DOHH2 (cell line): ENCODE measurements around the gene RNU11.
"Not testable (repeated sequence)": the region's sequence is repeated elsewhere in the genome, so short reads cannot be mapped to it uniquely, and the experiment has no call there.

Experiments used
- H3F3A ChIP-seq: fragments of 200-600 bp; sonication (generic), shearing (Covaris generic); 2 replicates; pipeline ENCODE4 v1.6.0; 2016; ENCODE audit warnings: antibody characterized with exemption, mild to moderate bottlenecking; ENCODE audit not compliant: control insufficient read depth, insufficient read depth
- H3K27ac ChIP-seq: fragments of 200-600 bp; sonication (generic); 2 replicates; pipeline ENCODE4 v1.5.1; 2014; ENCODE audit warnings: low read depth, mild to moderate bottlenecking, low read length, moderate library complexity
- H3K27me3 ChIP-seq: fragments of 200-600 bp; sonication (generic); 2 replicates; pipeline ENCODE4 v1.6.1; 2014; ENCODE audit warnings: mild to moderate bottlenecking, low read length, mixed read lengths; ENCODE audit not compliant: control insufficient read depth
- H3K36me3 ChIP-seq: fragments of 200-600 bp; sonication (generic); 2 replicates; pipeline ENCODE4 v1.6.1; 2014; ENCODE audit warnings: mild to moderate bottlenecking, low read length, moderate library complexity, mixed read lengths; ENCODE audit not compliant: control insufficient read depth
- H3K4me1 ChIP-seq: fragments of 200-600 bp; sonication (generic); 2 replicates; pipeline ENCODE4 v1.6.1; 2014; ENCODE audit warnings: mild to moderate bottlenecking, low read length, mixed read lengths; ENCODE audit not compliant: control insufficient read depth
- H3K4me2 ChIP-seq: fragments of 200-600 bp; sonication (generic); 2 replicates; pipeline ENCODE4 v1.6.0; 2014; ENCODE audit warnings: mild to moderate bottlenecking, low read length, moderate library complexity
- H3K4me3 ChIP-seq: fragments of 200-600 bp; sonication (generic); 2 replicates; pipeline ENCODE4 v1.5.1; 2014; ENCODE audit warnings: mild to moderate bottlenecking, low read length, mixed read lengths
- H3K79me2 ChIP-seq: fragments of 200-600 bp; sonication (generic); 2 replicates; pipeline ENCODE4 v1.6.1; 2014; ENCODE audit warnings: mild to moderate bottlenecking, low read length, mixed read lengths; ENCODE audit not compliant: control insufficient read depth
- H3K9me2 ChIP-seq: fragments of 200-600 bp; sonication (generic); replicated peaks from 2 replicates; pipeline ENCODE4 v1.6.1; 2014; ENCODE audit warnings: mild to moderate bottlenecking, low read length, mixed read lengths; ENCODE audit not compliant: control insufficient read depth
- H3K9me3 ChIP-seq: fragments of 200-600 bp; sonication (generic); 2 replicates; pipeline ENCODE4 v1.6.1; 2014; ENCODE audit warnings: antibody characterized with exemption, low read length, mixed read lengths; ENCODE audit not compliant: control insufficient read depth, insufficient read depth
- H4K20me1 ChIP-seq: fragments of 200-600 bp; sonication (generic); 2 replicates; pipeline ENCODE4 v1.6.0; 2014; ENCODE audit warnings: low read depth, mild to moderate bottlenecking, antibody characterized with exemption, low read length, moderate library complexity; ENCODE audit not compliant: control insufficient read depth, insufficient read depth
- EZH2phosphoT487 ChIP-seq: fragments of 200-600 bp; sonication (generic); IDR thresholded peaks from 2 replicates; pipeline ENCODE4 v1.6.1; 2017; ENCODE audit warnings: borderline replicate concordance, mild to moderate bottlenecking, antibody characterized with exemption, low read length, moderate library complexity, mixed read lengths
- TF ChIP-seq, protein P1 (sequence below): fragments of 200-600 bp; sonication (generic); IDR thresholded peaks from one replicate; pipeline ENCODE4 v1.5.1; 2014; ENCODE audit warnings: antibody characterized with exemption, mild to moderate bottlenecking, low read depth, low read length; ENCODE audit not compliant: poor library complexity, severe bottlenecking

The RNU11 gene

DNA sequence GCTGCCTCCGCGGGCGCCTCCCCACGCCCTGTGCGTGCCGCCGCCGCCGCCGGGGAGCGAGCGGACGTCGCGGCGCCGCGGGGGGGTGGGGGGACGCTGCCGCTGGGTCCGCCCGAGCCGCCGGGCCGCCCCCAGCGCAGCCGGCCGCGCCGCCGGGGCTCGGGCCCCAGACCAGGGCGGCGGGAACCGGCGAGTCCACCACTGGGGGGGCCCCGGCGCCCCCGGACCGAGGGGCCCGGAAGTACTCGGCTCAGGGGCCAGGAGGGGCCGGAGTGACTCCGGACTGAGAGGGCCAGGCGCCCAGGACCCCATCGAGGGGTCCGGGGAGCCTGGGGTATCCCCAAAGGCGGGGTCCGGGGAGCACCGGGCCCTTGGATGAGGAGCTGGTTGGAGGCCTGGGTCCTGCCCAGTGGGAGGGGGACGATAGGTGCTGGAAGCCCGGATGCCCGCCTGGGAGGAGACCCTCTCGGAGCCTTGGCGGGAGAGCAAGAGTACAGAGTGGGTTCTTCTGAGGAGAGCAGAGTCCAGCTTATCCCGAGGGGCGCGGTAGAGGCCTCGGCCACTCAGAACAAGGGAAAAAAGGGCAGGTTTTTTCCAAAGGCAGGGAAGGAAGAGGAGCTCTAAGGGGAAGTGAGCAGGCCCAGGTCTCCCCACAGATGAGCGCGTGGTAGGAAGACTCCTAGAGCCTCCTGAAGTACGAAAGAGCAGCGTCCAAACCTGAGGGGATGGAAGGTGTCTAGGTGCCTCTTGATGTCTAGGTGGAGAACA is 20.7 kb downstream of the RNU11 start:
- Histone ChIP-seq H3K4me3 (peak overlapping the region; percentile 83), H3F3A (peaks cover 14% of the 10 kb centered on the region), H3K9me3 (no peaks in the 10 kb centered on the region), H4K20me1 (no peaks in the 10 kb centered on the region), H3K4me1 (peaks cover 18% of the 10 kb centered on the region), H3K79me2 (peaks cover 53% of the 10 kb centered on the region), H3K27ac (peak overlapping the region; percentile 96), H3K4me2 (peak overlapping the region; percentile 72), H3K9me2 (no peaks in the 10 kb centered on the region), H3K27me3 (no peaks in the 10 kb centered on the region), H3K36me3 (peaks cover 7% of the 10 kb centered on the region)
- TF ChIP-seq EZH2phosphoT487 = no peak
- TF ChIP-seq, protein P1, sequence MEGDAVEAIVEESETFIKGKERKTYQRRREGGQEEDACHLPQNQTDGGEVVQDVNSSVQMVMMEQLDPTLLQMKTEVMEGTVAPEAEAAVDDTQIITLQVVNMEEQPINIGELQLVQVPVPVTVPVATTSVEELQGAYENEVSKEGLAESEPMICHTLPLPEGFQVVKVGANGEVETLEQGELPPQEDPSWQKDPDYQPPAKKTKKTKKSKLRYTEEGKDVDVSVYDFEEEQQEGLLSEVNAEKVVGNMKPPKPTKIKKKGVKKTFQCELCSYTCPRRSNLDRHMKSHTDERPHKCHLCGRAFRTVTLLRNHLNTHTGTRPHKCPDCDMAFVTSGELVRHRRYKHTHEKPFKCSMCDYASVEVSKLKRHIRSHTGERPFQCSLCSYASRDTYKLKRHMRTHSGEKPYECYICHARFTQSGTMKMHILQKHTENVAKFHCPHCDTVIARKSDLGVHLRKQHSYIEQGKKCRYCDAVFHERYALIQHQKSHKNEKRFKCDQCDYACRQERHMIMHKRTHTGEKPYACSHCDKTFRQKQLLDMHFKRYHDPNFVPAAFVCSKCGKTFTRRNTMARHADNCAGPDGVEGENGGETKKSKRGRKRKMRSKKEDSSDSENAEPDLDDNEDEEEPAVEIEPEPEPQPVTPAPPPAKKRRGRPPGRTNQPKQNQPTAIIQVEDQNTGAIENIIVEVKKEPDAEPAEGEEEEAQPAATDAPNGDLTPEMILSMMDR = no peak

DNA sequence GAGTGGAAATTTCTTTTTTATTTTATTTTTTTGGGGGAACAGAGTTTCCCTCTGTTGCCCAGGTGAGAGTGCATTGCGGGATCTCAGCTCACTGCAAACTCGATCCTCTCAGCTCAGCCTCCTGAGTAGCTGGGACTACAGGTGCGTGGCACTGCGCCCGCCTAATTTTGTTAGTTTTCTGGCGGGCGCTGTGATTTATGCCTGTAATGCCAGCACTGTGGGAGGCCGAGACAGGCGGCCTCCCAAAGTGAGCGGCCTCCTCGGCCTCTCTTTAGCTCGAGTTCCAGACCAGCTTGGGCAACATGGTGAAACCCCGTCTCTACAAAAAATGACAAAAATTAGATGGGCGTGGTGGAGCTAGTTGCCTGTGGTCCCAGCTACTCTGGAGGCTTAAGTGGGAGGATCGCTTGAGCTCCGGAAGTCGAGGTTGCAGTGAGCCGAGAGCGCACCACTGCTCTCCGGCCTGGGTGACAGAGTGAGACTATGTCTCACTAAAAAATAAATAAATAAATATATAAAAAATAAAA is 22.9 kb downstream of the RNU11 start:
- Histone ChIP-seq H4K20me1 (no peaks in the 10 kb centered on the region), H3K27me3 (no peaks in the 10 kb centered on the region), H3K4me2 (no peak overlapping the region), H3K4me3 (no peak overlapping the region), H3K9me3 (no peaks in the 10 kb centered on the region), H3K36me3 (peaks cover 7% of the 10 kb centered on the region), H3K9me2 (no peaks in the 10 kb centered on the region), H3K27ac (no peak overlapping the region), H3K4me1 (peaks cover 16% of the 10 kb centered on the region), H3F3A (peaks cover 14% of the 10 kb centered on the region), H3K79me2 (peaks cover 65% of the 10 kb centered on the region)
- TF ChIP-seq EZH2phosphoT487 = no peak
- TF ChIP-seq, protein P1 = no peak

DNA sequence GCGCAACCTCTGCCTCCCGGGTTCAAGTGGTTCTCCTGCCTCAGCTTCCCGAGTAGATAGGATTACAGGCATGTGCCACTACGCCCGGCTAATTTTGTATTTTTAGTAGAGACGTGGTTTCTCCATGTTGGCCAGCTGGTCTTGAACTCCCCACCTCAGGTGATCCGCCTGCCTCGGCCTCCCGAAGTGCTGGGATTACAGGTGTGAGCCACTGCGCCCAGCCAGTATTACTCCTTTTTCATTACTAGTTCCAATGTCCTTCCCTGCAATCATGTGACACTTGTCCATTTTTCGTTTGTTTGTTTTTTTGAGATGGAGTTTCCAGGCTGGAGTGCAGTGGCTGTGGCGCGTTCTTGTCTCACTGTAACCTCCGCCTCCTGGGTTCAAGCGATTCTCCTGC is 24.6 kb downstream of the RNU11 start:
- H3K27me3 ChIP-seq, H3K4me3 ChIP-seq, H3K4me2 ChIP-seq, H3K4me1 ChIP-seq, H3K9me3 ChIP-seq, H3K9me2 ChIP-seq, H4K20me1 ChIP-seq, H3K27ac ChIP-seq, H3K36me3 ChIP-seq: not testable (repeated sequence)
- H3F3A ChIP-seq = peaks cover 13% of the 10 kb centered on the region
- peaks cover 70% of the 10 kb centered on the region for H3K79me2 ChIP-seq

DNA sequence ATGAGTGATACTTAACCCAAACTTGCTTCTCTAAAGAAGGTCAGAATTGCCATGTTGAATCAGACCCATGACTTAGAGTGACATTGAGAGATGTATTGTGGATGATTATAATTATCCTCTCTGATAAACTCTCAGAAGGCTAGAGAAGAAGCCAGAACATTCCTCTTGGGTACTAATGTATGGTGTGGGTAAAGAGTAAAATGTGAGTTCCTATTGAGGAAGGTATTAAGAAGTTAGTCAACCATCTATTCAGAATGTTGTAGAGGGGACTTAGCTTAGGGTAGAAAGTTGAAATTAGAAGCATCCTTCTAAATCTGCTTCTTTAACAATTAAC is 27.5 kb downstream of the RNU11 start:
- H3K9me2 ChIP-seq = no peaks in the 10 kb centered on the region
- H4K20me1 ChIP-seq = no peaks in the 10 kb centered on the region
- no peaks in the 10 kb centered on the region for H3K4me1 ChIP-seq
- no peaks in the 10 kb centered on the region for H3F3A ChIP-seq
- H3K4me2 ChIP-seq = no peak overlapping the region
- no peak overlapping the region for H3K4me3 ChIP-seq
- H3K9me3 ChIP-seq = no peaks in the 10 kb centered on the region
- no peaks in the 10 kb centered on the region for H3K27me3 ChIP-seq
- H3K27ac ChIP-seq = no peak overlapping the region
- no peak for TF ChIP-seq EZH2phosphoT487
- TF ChIP-seq, protein P1 = no peak
- peaks cover 65% of the 10 kb centered on the region for H3K79me2 ChIP-seq
- H3K36me3 ChIP-seq = peaks cover under 1% of the 10 kb centered on the region; the same call in 1 of the 2 replicates
